Activated CD8-positive, alpha-beta memory T cell treated with anti-CD3 and anti-CD28 coated beads, Interleukin-2, amount 50 U/mL, for 4 hours (primary cell): ENCODE measurements around the gene PHF11.

Experiments used
- DNase-seq: peaks from one replicate; pipeline ENCODE4 v3.0.0-alpha.2; 2020

Gene PHF11

DNA sequence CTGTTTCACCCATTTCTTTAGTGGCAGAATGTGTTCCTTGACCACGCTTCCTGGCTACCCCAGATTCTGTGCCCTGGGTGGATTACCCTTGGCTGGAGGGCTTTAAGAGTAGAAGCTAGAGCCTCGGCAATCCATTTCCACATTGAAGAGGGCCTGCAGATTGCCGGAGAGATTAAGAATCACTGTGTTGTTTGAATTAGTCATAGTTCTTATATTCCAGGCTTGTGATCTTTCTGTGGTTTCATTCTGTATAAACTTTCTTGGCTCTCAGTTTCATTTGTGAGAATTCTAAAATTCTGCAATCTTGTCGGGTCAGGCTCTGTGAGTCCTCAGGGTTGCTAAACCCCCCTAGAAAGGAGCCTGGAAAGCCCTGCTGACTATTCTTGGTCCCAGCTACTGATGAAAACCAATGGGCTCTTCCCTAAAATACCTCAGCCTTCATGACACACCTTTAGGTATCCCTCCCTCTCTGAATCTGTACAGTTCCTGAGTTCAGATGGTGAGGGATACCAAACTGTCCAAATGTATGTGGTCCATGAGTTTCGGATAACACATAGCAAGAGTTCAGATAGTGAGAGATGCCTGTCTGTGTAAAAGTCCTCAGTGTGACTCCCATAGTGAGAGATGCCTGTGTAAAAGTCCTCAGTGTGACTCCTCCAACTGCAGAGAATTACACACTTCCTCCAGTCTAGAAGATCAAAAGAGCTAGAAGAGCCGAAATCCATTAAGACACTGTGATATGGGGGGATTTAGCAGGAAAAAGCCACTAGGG is 4.3 kb downstream of the PHF11 start:
- DNase-seq, result no peak

DNA sequence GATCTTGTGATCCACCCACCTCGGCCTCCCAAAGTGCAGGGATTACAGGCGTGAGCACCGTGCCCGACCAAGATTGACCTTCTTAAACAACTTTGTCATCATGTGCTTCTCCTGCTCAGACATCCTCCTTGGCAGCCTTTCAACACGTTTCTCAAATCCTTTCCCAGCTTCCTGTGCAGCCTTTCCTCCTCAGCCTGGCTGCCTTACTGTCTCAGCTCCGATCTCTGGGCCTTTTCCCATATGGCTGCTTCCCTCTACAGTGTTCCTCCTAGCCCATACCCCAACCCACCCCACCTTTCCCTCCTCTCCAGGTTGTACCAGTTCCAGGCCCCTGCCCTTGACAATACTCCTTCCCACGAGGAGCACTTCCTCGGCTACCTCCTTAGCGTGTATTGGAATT is 7.2 kb downstream of the PHF11 start:
- no peak for DNase-seq

DNA sequence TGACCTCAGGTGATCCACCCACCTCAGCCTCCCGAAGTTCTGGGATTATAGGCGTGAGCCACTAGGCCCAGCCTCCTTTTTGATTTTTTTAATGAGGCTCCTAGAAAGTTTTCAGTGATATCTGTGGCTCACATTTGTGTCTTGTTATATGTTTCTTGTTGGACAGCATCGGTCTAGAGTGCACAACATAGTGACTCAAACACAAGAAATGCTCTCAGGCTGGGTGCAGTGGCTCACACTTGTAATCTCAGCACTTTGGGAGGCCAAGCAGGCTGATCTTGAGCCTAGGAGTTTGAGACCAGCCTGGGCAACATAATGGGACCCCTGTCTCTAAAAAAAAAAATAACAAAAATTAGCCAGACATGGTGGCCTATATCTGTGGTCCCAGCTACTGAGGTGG is 8.2 kb downstream of the PHF11 start:
- DNase-seq, result no peak

DNA sequence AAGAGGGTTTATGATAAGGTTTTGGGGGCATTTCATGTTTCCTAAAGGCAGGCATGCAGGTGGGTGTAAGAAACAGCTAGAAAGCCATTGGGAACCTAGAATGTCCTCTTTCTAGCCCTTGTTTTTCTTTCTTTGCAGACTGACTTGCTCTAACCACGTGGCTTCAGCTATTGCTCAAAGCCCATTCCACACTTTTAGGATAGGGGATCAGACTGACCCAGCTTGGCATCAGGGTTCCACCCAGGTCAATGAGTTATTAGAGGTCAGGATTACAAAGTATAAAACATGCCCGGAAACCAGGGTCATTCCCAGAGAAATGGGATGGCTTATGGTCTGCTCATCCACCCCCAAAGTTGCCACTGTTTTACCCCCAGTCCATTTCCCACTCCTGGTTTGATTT is 16.8 kb downstream of the PHF11 start:
- DNase-seq, result no peak

DNA sequence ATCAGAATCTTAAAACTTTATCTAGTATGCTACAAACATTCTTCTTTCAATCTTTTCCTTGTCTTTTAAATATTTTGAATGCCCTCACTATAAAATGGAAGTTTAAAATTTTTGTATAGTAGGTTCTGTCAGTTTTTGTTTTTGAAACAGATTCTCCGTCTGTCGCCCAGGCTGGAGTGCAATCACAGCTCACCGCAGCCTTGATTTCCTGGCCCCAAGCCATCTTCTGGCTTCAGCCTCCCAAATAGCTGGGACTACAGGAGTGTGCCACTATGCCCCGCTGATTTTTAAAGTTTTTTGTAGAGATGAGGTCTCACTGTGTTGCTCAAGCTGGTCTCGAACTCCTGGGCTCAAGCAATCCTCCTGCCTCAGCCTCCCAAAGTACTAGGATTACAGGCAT is 20.7 kb downstream of the PHF11 start:
- no peak for DNase-seq

DNA sequence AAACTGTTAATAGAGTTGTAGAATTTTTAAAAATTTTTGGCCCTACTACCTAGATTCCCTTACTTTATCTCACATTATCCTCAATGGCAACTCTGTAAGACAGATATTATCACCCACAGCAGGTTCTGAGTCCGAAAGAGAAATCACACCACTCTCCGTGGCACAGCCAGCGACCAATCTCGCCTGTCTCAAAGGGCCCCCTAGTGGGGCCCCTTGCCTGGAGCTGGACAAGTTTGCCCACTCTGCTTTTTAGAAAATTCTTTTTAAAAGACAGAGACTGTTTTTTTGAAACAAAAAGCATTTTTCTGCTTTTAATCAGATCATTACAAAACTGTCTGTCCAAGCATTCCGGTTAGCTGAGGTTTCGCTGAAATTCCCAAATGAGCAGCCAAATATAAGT is 21.7 kb downstream of the PHF11 start:
- DNase-seq, result peak; percentile 30

DNA sequence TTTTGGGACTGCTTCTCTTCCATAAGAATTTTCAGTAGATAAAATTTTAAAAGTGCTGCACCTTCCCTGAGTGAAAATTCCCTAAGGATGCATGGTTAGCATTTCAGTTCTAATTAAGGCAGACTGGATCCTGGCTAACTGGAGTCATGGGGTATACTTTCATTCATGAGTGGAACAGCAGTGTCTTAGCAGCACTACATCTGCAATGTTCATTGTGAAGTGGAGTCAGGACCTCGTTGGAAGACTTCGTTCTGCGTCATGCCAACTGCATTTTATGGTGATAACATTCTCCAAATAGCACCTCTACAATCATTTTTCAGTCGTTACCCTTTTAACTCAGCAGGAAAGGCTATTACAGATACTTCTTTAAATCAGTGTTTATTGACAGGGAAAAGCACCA is 25.5 kb downstream of the PHF11 start:
- DNase-seq, result no peak

DNA sequence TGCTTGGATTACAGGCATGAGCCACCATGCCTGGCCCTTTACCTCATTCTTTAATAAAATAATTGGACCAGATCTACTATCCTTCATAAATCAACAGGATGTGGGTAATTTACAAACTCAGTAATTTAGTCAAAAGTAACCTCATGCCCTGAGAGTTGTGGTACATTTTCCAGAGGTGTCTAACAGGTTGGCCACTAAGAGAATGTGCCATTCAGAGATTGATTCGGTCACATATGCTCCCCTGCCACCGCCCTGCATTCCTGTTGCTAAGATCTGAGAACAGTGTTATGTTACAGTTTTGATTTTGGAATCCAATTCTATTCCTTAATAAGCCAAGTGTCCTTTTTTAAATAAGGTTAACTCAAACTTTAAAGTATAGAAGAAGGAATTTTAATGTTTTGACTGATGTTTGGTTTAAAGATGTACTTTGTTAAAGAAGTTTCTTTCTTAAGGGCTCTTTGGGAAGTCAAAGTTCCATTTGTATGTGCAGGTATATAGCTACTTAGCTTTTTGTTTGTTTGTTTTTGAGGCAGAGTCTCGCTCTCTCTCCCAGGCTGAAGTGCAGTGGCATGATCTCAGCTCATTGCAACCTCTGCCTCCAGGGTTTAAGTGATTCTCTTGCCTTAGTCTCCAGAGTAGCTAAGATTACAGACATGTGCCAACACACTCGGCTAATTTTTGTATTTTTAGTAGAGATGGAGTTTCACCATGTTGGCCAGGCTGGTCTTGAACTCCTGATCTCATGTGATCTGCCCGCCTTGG is 29.2 kb downstream of the PHF11 start:
- DNase-seq, result no peak

DNA sequence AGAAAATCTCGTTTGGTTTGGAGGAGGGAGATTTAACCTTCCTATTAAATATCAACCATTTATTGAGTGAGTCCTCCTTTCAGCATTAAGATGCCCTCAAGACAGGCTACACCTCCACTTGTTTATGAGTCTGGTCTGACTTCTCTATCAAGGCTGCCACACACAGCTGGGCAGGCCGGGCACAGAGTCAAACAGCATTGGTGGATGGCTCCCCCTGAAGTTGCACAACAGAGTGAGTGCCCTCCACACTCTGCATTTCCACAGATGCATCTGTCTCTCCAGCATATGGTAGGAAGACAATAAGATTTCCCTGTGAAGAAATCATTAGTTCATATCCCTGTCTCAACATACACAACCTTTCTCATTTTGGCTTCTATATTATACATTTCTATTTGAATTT is 31.4 kb downstream of the PHF11 start:
- DNase-seq, result no peak

DNA sequence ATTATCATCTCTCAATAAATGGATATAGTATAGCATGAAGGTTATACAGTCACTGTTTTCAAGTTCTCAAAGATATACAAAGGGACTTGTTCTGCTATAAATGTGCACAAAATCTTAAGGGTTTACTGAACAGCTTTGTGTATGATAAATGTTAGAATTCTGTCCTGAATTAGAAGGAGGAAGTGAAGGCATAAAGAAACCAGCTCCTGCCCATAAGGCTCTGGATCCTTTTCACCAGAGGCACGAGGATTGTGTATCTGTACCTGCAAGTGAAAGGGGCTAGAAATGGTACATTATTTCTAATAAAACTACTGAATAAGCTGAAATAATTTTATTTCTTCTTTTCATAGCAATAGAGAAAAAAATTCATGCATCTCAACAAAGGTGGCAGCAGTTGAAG is 32.4 kb downstream of the PHF11 start:
- DNase-seq, result no peak

DNA sequence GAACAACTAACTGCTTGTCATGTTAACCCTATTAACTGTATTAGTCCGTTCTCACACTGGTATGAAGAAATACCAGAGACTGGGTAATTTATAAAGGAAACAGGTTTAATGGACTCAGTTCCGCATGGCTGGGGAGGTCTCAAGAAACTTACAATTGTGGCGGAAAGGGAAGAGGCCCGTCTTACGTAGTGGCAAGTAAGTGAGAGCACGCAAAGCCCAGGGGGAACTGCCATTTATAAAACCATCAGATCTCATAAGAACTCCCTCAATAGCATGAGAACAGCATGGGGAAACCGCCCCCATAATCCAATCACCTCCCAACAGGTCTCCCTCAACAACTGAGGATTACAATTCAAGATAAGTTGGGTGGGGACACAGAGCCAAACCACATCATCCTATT is 34.7 kb downstream of the PHF11 start:
- no peak for DNase-seq

DNA sequence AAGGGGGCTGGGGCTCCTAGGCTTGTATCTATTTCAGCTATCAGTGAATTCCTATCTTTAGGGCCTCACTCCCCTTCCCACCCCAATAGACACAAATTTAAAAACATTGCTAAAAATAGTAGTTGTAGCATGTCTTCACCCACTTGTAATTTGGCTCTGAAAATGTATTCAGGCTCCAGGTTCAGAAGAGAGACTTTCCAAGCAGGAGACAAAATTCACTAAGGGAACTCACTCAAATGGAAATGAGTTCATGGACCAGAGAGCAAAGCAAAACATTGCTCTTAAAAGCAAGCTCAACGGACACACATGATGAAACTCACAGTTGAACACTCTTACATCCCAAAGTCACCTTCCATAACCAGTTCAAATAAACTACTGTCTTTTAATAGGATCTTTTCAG is 36.8 kb downstream of the PHF11 start:
- no peak for DNase-seq

DNA sequence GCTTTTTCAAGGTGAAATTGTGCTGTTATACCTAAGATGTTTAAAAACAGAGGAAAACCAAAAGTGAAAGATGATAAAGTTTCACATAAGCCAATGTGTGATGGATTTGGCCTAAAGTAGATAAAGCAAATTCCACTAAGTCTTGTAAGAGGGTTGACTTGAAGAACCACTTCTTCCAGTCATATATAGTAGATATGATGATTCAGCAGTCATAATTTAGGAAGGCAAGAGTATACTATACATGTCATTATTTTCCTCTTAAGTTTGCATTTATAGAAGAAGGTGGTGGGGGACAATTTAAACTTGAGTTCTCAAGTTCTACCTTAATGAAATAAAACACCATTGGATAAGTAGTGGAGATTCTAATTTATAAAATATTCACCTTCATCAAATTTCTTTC is 37.3 kb downstream of the PHF11 start:
- DNase-seq, result no peak

DNA sequence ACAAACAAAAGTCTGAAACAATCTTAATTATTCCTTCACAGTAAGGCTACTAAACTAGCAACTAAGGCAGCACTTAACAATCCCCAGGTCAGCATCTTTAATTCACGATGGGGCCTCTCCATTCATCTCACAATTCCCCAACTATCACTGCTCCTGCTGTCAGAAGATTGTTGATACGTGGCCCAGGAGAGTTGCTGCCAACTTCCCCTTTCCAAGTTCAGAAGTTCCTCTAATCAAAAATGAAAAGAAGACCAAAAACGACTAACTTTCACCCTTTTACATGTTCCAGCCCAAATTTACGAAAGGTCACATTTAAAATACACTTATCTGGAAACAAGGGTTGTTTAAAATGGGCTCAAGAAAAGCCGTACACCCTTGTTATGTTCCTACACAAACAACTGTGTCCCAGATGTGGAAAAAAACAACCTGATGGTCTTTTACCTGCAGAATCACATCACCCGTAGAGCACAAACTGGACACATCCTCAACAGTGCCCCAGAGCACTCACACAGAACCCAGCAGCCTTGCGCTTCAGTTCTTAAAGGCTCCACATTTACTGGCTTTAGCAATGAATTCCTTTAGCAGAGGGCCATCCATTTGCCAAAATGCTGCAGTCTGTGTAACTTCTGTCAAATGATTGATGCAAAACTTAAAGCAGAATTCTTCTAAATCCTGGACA is 38.0 kb downstream of the PHF11 start:
- no peak for DNase-seq

DNA sequence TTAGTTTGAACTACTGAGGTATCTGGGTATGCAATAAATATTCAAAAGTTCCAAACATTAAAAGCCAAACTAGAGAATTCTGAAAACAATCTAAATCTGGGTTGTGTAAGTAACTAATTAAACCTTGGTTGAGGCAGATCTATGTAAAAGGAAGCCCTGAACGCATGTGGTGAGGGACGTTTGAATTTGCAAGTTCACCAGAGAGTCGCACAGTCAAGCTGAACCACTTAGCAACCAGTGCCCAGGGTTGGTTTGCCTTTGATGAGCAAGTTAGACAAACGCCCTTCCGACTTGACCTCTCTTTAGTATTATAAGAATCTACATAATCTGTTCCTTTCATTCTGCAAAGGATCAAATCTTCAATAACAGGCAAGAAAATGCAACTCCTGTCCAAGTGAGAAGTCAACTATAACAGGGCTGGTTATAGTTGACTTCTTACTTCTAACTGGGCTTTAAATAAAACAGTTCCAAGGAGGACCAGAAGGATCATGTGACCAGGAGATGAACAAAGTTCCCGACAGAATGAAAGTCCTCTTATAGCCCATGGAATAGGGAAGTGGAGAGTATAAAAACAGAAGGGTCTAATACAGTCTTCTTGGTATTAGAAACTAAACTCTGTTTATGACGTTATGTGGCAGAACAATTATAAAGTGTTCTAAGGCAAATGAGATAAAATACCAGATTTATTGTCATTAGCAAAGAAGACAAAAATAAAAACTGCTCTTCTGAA is 40.6 kb downstream of the PHF11 start:
- DNase-seq, result no peak

DNA sequence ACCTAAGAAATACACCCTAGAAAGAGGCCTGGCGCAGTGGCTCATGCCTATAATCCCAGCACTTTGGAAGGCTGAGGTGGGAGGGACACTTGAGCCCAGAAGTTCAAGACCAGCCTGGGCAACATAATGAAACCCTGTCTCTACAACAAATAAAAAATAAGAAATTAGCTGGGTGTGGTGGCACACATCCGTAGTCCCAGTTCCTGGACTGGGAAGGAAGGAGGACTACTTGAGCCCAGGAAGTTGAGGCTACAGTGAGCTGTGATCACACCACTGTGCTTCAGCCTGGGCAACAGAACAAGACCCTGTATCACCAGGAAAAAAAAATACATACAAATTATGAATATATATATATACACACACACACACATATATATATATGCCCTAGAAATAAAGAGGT is 42.7 kb downstream of the PHF11 start:
- no peak for DNase-seq

DNA sequence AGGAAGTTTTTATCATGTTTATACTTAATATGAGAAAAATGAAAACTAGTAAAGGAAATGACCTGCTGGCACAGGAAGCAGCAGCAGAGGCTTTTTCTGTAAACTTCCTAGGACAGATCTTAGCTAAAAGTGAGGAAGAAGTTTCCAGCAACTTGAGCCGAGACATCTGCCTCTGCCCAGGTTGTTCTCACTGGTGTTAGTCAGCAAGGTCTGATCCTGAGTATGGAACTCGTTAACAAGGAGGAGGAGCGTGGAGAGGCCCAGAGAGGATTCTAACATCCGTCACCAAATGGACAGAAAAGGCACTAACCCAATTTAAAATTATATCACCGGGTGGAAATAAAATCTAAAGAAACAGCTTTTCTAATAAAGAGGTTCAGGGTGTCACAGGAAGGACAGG is 43.6 kb downstream of the PHF11 start:
- DNase-seq, result no peak

DNA sequence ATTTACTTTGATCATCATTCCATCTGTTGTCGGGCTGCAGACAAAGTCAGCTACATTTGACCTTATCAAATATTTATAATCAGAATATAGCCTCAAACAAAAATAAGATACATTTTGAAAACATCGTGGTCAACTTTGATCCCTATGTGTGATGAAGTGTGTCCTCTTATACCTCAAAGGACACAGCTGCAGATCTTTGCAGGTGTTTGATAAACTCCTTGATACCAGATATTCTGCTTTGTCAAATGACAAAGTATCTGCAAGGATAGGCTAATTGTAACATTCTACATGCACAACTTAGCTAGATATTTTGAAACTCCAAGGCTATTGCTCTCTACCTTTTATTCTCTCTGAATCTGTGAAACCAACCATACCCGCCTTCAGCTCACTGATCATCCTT is 44.0 kb downstream of the PHF11 start:
- DNase-seq, result no peak

DNA sequence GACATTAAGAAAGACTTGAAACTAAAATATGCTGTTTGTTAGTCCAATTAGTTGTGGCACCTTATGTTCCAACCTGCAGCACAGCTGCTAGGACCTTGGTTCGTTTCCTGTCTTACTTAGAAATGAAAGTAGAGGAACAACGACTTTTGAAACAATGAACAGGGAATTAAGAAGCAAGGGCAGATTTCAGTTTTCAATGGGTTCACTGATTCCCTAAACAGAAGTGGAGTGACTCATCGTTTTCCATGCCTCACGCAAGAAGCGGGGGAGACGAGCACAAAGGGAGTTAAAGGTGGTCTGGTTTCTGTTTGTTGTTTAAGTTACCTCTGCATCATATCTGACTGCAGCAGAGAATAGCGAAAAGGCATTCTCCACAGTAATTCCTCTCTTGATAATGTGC is 44.8 kb downstream of the PHF11 start:
- DNase-seq, result peak; percentile 19

DNA sequence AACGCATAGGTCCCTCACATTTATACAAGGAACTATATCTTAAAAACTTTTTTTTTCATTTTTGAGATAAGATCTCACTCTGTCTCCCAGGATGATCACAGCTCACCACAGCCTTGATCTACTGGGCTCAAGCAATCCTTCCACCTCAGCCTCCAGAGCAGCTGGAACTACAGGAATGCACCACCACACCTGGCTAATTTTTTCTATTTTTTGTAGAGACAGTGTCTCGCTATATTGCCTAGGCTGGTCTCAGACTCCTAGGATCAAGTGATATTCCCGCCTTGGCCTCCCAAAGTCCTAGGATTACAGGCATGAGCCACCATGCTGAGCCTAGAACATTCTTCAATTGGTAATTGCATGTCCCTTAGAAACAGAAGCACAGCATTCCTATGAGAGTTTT is 47.9 kb downstream of the PHF11 start:
- no peak for DNase-seq

DNA sequence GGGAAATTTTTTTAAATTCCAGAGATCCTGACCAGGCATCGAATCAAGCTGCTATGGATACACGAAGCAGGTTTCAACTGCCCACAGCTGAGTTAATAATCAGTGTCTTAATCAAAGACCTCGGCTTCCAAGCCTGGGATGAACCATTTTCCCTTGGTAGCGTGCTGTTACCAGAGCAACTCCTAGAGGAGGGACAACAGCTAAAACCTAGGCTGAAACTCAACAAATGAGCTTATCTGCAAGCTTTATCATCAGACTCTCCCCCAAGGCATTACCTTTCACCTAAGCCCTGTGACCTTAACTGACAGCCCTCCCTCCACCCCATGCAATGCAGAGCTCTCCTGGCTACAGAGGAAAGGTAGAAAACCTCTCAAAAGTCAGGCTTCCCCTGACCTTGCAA is 49.9 kb downstream of the PHF11 start:
- no peak for DNase-seq

DNA sequence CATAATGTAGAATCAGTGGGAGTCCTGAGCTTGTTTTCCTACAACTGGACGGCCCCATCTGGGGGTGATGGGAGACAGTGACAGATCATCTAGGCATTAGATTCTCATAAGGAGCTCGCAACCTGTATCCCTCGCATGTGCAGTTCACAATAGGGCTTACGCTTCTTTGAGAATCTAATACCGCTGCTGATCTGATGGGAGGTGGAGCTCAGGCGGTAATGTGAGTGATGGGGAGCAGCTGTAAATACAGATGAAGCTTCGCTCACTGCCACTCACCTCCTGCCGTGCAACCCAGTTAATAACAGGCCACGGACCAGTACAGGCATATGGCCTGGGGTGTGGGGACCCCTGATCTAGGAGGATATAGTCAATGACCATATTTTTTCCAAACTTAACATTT is 50.8 kb downstream of the PHF11 start:
- DNase-seq, result no peak

DNA sequence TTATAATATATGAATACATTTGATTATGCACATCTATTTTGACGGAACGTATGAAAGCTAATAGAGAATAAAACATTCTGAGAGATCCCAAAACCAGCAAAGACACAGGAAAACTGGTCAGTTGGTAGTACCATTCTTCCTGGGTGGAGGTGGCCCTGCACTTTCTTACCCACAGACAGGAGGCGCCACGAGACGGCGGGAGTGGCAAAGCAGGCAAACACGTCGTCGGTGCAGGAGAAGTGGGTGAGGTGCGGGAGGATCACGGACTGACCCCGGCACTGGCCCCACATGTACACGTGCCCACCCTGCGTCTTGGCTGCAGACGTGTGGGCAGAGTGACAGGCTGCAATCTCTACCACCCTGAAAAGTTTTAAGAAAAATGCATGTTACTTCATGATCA is 53.5 kb downstream of the PHF11 start:
- DNase-seq, result no peak
